HG03457 (cell line): Measurements from ENCODE around the gene ZNF627.
A peak's percentile ranks its signal among the peaks of the same experiment; 100 is the strongest.
"Not testable (repeated sequence)": the region's sequence is repeated elsewhere in the genome, so short reads cannot be mapped to it uniquely, and the experiment has no call there.

Source experiments
- ATAC-seq: cut with Tn5 transposase; IDR thresholded peaks from one replicate; pipeline ENCODE4 v1.9.1; 2021; ENCODE audit warnings: moderate number of reproducible peaks; ENCODE audit not compliant: unreplicated experiment

The ZNF627 gene

GRCh38 chr19:11573763-11574162, 23.5 kb upstream of the ZNF627 start:
- not testable (repeated sequence) for ATAC-seq

- no peak for ATAC-seq
Observed at GRCh38 chr19:11574689-11575088, 22.6 kb upstream of the ZNF627 start.

GRCh38 chr19:11576227-11576626, 21.1 kb upstream of the ZNF627 start:
- ATAC-seq: no peak

- no peak for ATAC-seq
Observed at GRCh38 chr19:11577451-11578257, 19.6 kb upstream of the ZNF627 start, which contains the start of gene ACP5. TSS of gene ACP5 (minus strand) at chr19:11577645. CDS start at chr19:11577317, 328 bp downstream.

GRCh38 chr19:11578258-11579142, 18.8 kb upstream of the ZNF627 start:
- ATAC-seq: no peak

- no peak for ATAC-seq
Observed at GRCh38 chr19:11580116-11580515, 17.2 kb upstream of the ZNF627 start.

GRCh38 chr19:11581740-11582139, 15.5 kb upstream of the ZNF627 start:
- peak; percentile 61 for ATAC-seq

GRCh38 chr19:11586331-11586730, 11.0 kb upstream of the ZNF627 start:
- ATAC-seq: no peak

- ATAC-seq: no peak
Observed at GRCh38 chr19:11587302-11587974, 9.8 kb upstream of the ZNF627 start.

GRCh38 chr19:11587975-11588631, 9.2 kb upstream of the ZNF627 start:
- ATAC-seq: no peak

- no peak for ATAC-seq
Observed at GRCh38 chr19:11594084-11594483, 3.2 kb upstream of the ZNF627 start.

GRCh38 chr19:11596156-11596555, 1.1 kb upstream of the ZNF627 start:
- ATAC-seq: no peak

- no peak for ATAC-seq
Observed at GRCh38 chr19:11598103-11598483, 810 bp downstream of the ZNF627 start.

GRCh38 chr19:11598746-11599145, 1.5 kb downstream of the ZNF627 start:
- no peak for ATAC-seq

- not testable (repeated sequence) for ATAC-seq
Observed at GRCh38 chr19:11599704-11600103, 2.4 kb downstream of the ZNF627 start.

- no peak for ATAC-seq
Observed at GRCh38 chr19:11606484-11606883, 9.2 kb downstream of the ZNF627 start.

- ATAC-seq: no peak
Observed at GRCh38 chr19:11611730-11612129, 14.4 kb downstream of the ZNF627 start.

- ATAC-seq: no peak
Observed at GRCh38 chr19:11612816-11613511, 15.7 kb downstream of the ZNF627 start.

GRCh38 chr19:11617180-11618062, 20.1 kb downstream of the ZNF627 start:
- no peak for ATAC-seq
